ENCODE data around the gene ZNF559.
"Not testable (repeated sequence)": the region's sequence is repeated elsewhere in the genome, so short reads cannot be mapped to it uniquely, and the experiment has no call there.

The ZNF559 gene

GRCh38 chr19:9323919-9324583 is at the start of gene ZNF559:
Gene ZNF559, plus strand, starts transcription at chr19:9324179. Its CDS starts 14,371 bp downstream, at chr19:9338550.
- H3K4me2 ChIP-seq (ENCODE audit: insufficient read depth, low read length): peak within 1 kb of the TSS; percentile 94
- H3K9me3 ChIP-seq (ENCODE audit: insufficient read depth, low read length, severe bottlenecking): peaks cover 15% of the 10 kb centered on the region
- DNase-seq: peak; percentile 98
- H3K27me3 ChIP-seq (ENCODE audit: insufficient read depth, low read length, poor library complexity): no peaks in the 10 kb centered on the region
- H3K79me2 ChIP-seq (ENCODE audit: insufficient read depth, low read length): peaks cover 48% of the 10 kb centered on the region
- H4K20me1 ChIP-seq (ENCODE audit: insufficient read depth, low read length): no peaks in the 10 kb centered on the region
- TF ChIP-seq CTCF (IDR thresholded peaks at IDR 0.05; ENCODE audit: borderline replicate concordance, extremely low read depth, low read length, poor library complexity, severe bottlenecking) (peak; percentile 79), EZH2 (IDR thresholded peaks at IDR 0.05; ENCODE audit: borderline replicate concordance, low read depth, low read length, severe bottlenecking) (no peak)
- peak within 1 kb of the TSS; percentile 47 to 88 for H3K4me3 ChIP-seq (ENCODE audit: low read depth in 1 of 2, low read length in 2 of 2)
- H3K9ac ChIP-seq (ENCODE audit: low read depth, low read length): peak within 1 kb of the TSS; percentile 85
- peak within 1 kb of the TSS; percentile 87 for H3K27ac ChIP-seq (ENCODE audit: low read length)
- H3K4me1 ChIP-seq (ENCODE audit: insufficient read depth, low read length): peaks cover 41% of the 10 kb centered on the region
- H3K36me3 ChIP-seq (ENCODE audit: insufficient read depth, low read length): peaks cover 32% of the 10 kb centered on the region
- peak; percentile 95 for ATAC-seq (ENCODE audit: insufficient read depth, low read depth)
- H2AFZ ChIP-seq (ENCODE audit: low read depth, low read length): peak within 1 kb of the TSS; percentile 82

- H3K4me1 ChIP-seq (ENCODE audit: insufficient read depth, low read length); H3K9ac ChIP-seq (ENCODE audit: low read depth, low read length); H3K4me2 ChIP-seq (ENCODE audit: insufficient read depth, low read length); ATAC-seq (ENCODE audit: insufficient read depth, low read depth); H3K79me2 ChIP-seq (ENCODE audit: insufficient read depth, low read length); H3K27ac ChIP-seq (ENCODE audit: low read length); H3K36me3 ChIP-seq (ENCODE audit: insufficient read depth, low read length); H3K4me3 ChIP-seq (ENCODE audit: low read depth in 1 of 2, low read length in 2 of 2); H2AFZ ChIP-seq (ENCODE audit: low read depth, low read length); H3K9me3 ChIP-seq (ENCODE audit: insufficient read depth, low read length, severe bottlenecking); DNase-seq; H4K20me1 ChIP-seq (ENCODE audit: insufficient read depth, low read length); H3K27me3 ChIP-seq (ENCODE audit: insufficient read depth, low read length, poor library complexity): not testable (repeated sequence)
Observed at GRCh38 chr19:9283485-9283884, 40.5 kb upstream of the ZNF559 start.

GRCh38 chr19:9289231-9289884 is 34.6 kb upstream of the ZNF559 start:
- Histone ChIP-seq H3K36me3 (ENCODE audit: insufficient read depth, low read length) (peaks cover 8% of the 10 kb centered on the region), H3K9ac (ENCODE audit: low read depth, low read length) (no peak overlapping the region), H3K27ac (ENCODE audit: low read length) (no peak overlapping the region), H3K4me1 (ENCODE audit: insufficient read depth, low read length) (no peaks in the 10 kb centered on the region), H3K27me3 (ENCODE audit: insufficient read depth, low read length, poor library complexity) (no peaks in the 10 kb centered on the region), H3K4me3 (ENCODE audit: low read depth in 1 of 2, low read length in 2 of 2) (no peak overlapping the region), H3K9me3 (ENCODE audit: insufficient read depth, low read length, severe bottlenecking) (no peaks in the 10 kb centered on the region), H4K20me1 (ENCODE audit: insufficient read depth, low read length) (no peaks in the 10 kb centered on the region), H3K4me2 (ENCODE audit: insufficient read depth, low read length) (no peak overlapping the region), H2AFZ (ENCODE audit: low read depth, low read length) (no peak overlapping the region), H3K79me2 (ENCODE audit: insufficient read depth, low read length) (no peaks in the 10 kb centered on the region)
- DNase-seq: no peak
- TF ChIP-seq EZH2 (IDR thresholded peaks at IDR 0.05; ENCODE audit: borderline replicate concordance, low read depth, low read length, severe bottlenecking): no peak
- TF ChIP-seq CTCF (IDR thresholded peaks at IDR 0.05; ENCODE audit: borderline replicate concordance, extremely low read depth, low read length, poor library complexity, severe bottlenecking): no peak
- no peak for ATAC-seq (ENCODE audit: insufficient read depth, low read depth)

GRCh38 chr19:9295411-9295849 is 28.5 kb upstream of the ZNF559 start:
- ATAC-seq (ENCODE audit: insufficient read depth, low read depth) (no peak), DNase-seq (no peak)
- Histone ChIP-seq H3K9ac (ENCODE audit: low read depth, low read length) (no peak overlapping the region), H3K36me3 (ENCODE audit: insufficient read depth, low read length) (peaks cover 60% of the 10 kb centered on the region), H3K4me3 (ENCODE audit: low read depth in 1 of 2, low read length in 2 of 2) (no peak overlapping the region), H3K79me2 (ENCODE audit: insufficient read depth, low read length) (no peaks in the 10 kb centered on the region), H3K9me3 (ENCODE audit: insufficient read depth, low read length, severe bottlenecking) (peaks cover 30% of the 10 kb centered on the region), H3K27me3 (ENCODE audit: insufficient read depth, low read length, poor library complexity) (no peaks in the 10 kb centered on the region), H3K27ac (ENCODE audit: low read length) (no peak overlapping the region), H4K20me1 (ENCODE audit: insufficient read depth, low read length) (no peaks in the 10 kb centered on the region), H2AFZ (ENCODE audit: low read depth, low read length) (no peak overlapping the region), H3K4me1 (ENCODE audit: insufficient read depth, low read length) (no peaks in the 10 kb centered on the region), H3K4me2 (ENCODE audit: insufficient read depth, low read length) (no peak overlapping the region)
- TF ChIP-seq EZH2 (IDR thresholded peaks at IDR 0.05; ENCODE audit: borderline replicate concordance, low read depth, low read length, severe bottlenecking) (no peak), CTCF (IDR thresholded peaks at IDR 0.05; ENCODE audit: borderline replicate concordance, extremely low read depth, low read length, poor library complexity, severe bottlenecking) (no peak)

All from DND-41 (cell line).